Calu3 (cell line): Measurements from ENCODE around the gene GPI. TPM values are rescaled to one million over a fixed set of nuclear protein-coding genes. Genes with fewer than 3 reads are reported as not detected.

ENCODE experiments used
- BruUV-seq: library from RNA; stranded (reverse); fragments of 400-500 nt; replicated peaks from 2 replicates; lab custom pipeline; 2021; lab: Mats Ljungman, UMichigan
- CTCF ChIA-PET: fragments of 300-600 bp; sonication (Branson Sonifier 250); formaldehyde crosslinking; loops from one replicate; lab custom pipeline; 2022; ENCODE audit warnings: antibody characterized with exemption; lab: Charles Lee
- DNase-seq: peaks from one replicate; pipeline ENCODE4 v3.0.0; 2022
- H3K27ac Mint-ChIP-seq: one replicate; pipeline ENCODE4 v1.8.0; 2022; ENCODE audit warnings: mixed read lengths; ENCODE audit not compliant: unreplicated experiment
- H3K27me3 Mint-ChIP-seq: one replicate; pipeline ENCODE4 v1.8.0; 2022; ENCODE audit warnings: mixed read lengths; ENCODE audit not compliant: unreplicated experiment
- H3K36me3 Mint-ChIP-seq: one replicate; pipeline ENCODE4 v1.8.0; 2022; ENCODE audit warnings: mild to moderate bottlenecking, moderate library complexity, mixed read lengths; ENCODE audit not compliant: insufficient read depth, unreplicated experiment
- H3K4me1 Mint-ChIP-seq: one replicate; pipeline ENCODE4 v1.8.0; 2022; ENCODE audit warnings: mild to moderate bottlenecking, low read depth, mixed read lengths; ENCODE audit not compliant: unreplicated experiment
- H3K4me3 Mint-ChIP-seq: one replicate; pipeline ENCODE4 v1.8.0; 2022; ENCODE audit warnings: mild to moderate bottlenecking, low read depth, moderate library complexity, mixed read lengths; ENCODE audit not compliant: unreplicated experiment
- H3K9me3 Mint-ChIP-seq: one replicate; pipeline ENCODE4 v1.8.0; 2022; ENCODE audit warnings: low read depth, mixed read lengths; ENCODE audit not compliant: unreplicated experiment
- CTCF ChIP-seq: fragments of 200-600 bp; IDR thresholded peaks from one replicate; pipeline ENCODE4 v1.8.0; 2022; ENCODE audit warnings: antibody characterized with exemption; ENCODE audit not compliant: unreplicated experiment
- intact Hi-C: fragments of 100-400 bp; cut with micrococcal nuclease; formaldehyde crosslinking; loops from one replicate; pipeline ENCODE4 v1.10.0; 2022; ENCODE audit not compliant: unreplicated experiment
- total RNA-seq: library from RNA; stranded (reverse); gene quantifications from 2 replicates; pipeline ENCODE4 v1.2.3, GENCODE V29; 2022

Gene GPI
- total RNA-seq, 1 experiment from 2014 or later: 375 TPM

GRCh38 chr19:34373601-34374288, 8.7 kb downstream of the GPI start:
- no peak for TF ChIP-seq CTCF
- H3K4me1 Mint-ChIP-seq: no peaks in the 10 kb centered on the region
- intact Hi-C loops: no loop called here
- peaks cover 69% of the 10 kb centered on the region for H3K36me3 Mint-ChIP-seq
- no peak overlapping the region for H3K4me3 Mint-ChIP-seq
- H3K9me3 Mint-ChIP-seq: no peaks in the 10 kb centered on the region
- no peak overlapping the region for H3K27ac Mint-ChIP-seq
- CTCF ChIA-PET: interaction anchor here (0.6 to 0.7 kb wide), 3 partner anchors 56 to 231 kb away, joined by 3 to 8 read pairs (median 4); no protein-coding TSS in a partner anchor
- no peak for DNase-seq
- H3K27me3 Mint-ChIP-seq: no peaks in the 10 kb centered on the region
- TSS peak; percentile 2 for BruUV-seq

- TF ChIP-seq CTCF: no peak
- Mint-ChIP-seq H3K36me3 (peaks cover 66% of the 10 kb centered on the region), H3K9me3 (no peaks in the 10 kb centered on the region), H3K27ac (no peak overlapping the region), H3K4me3 (no peak overlapping the region), H3K4me1 (no peaks in the 10 kb centered on the region), H3K27me3 (no peaks in the 10 kb centered on the region)
- intact Hi-C loops: no loop called here
- no peak for DNase-seq
- CTCF ChIA-PET: interaction anchor here (0.7 kb wide), 1 partner anchor 625 kb away, joined by 4 read pairs; no protein-coding TSS in a partner anchor
- BruUV-seq: no TSS peak
Observed at GRCh38 chr19:34375598-34375997, 10.6 kb downstream of the GPI start.

- TF ChIP-seq CTCF: no peak
- Mint-ChIP-seq H3K36me3 (peaks cover 70% of the 10 kb centered on the region), H3K4me3 (no peak overlapping the region), H3K27me3 (no peaks in the 10 kb centered on the region), H3K27ac (no peak overlapping the region), H3K4me1 (no peaks in the 10 kb centered on the region), H3K9me3 (no peaks in the 10 kb centered on the region)
- intact Hi-C loops: no loop called here
- BruUV-seq: no TSS peak
- no peak for DNase-seq
- CTCF ChIA-PET: no interaction called here
Observed at GRCh38 chr19:34380639-34381241, 15.7 kb downstream of the GPI start.

DNA sequence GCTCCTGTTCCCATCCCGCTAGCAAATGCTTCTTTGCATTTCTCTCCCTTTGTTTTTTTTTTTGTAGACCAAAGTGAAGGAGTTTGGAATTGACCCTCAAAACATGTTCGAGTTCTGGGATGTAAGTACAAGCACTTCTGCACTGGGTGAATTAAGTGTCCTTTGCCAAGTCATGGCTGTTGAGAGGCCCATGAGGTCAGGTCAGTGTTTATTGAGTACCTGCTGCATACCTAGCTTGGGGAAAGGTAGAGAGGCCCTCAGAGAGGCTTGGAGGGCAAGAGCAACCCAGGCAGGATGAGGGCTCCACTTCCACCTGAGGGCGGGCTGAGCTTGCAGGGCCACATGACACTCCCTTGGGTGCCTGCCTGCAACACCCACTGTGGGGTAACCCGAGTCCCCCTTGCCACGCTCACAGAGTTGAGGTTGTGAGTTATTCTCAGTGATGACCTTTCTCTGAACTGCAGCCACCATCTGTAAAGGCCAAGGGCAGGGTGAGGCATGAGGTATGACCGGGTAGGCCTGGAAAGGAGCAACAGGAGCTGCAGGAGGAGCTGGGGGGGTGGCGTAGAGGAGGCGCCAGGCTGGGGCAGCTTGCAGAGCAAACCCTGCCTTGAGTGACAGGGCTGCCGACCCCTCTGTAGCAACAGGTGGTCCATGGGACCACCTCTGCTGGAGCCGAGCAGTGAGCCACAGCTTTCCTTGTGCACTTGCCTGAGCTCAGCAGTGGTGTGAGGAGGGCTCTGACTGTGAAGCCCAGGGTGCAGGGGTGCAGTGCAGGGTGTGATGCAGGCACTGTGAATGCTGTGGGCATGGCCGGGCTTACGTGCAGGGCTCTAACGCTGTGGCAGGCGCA, 16.6 kb downstream of the GPI start:
- Mint-ChIP-seq H3K4me1 (no peaks in the 10 kb centered on the region), H3K4me3 (no peak overlapping the region), H3K9me3 (no peaks in the 10 kb centered on the region), H3K27ac (no peak overlapping the region), H3K27me3 (no peaks in the 10 kb centered on the region), H3K36me3 (peaks cover 74% of the 10 kb centered on the region)
- no peak for DNase-seq
- CTCF ChIA-PET: no interaction called here
- BruUV-seq: no TSS peak
- intact Hi-C loops: no loop called here
- TF ChIP-seq CTCF: no peak
